CD14-positive monocyte (primary cell): Measurements from ENCODE around the gene POLR3A. TPM values are rescaled to one million over a fixed set of nuclear protein-coding genes. Genes with fewer than 3 reads are reported as not detected.

Experiments used
- DNase-seq, 3 donors: peaks; one replicate each; pipeline ENCODE4 v3.0.0-alpha.2; 2011 to 2022
- H2AFZ ChIP-seq: 2 replicates; pipeline ENCODE4 v1.6.0; 2012; ENCODE audit warnings: mild to moderate bottlenecking, low read depth, low read length, inconsistent platforms; ENCODE audit not compliant: insufficient read depth, poor library complexity, severe bottlenecking
- H3K27ac ChIP-seq, 2 donors: 1 replicate in 1 of 2; 2 replicates in 1 of 2; pipeline ENCODE4 v1.5.1; 2012 to 2013; ENCODE audit warnings: low read length in 2 of 2, control low read depth in 1 of 2, inconsistent platforms in 1 of 2, low read depth in 1 of 2, mild to moderate bottlenecking in 1 of 2
- H3K27me3 ChIP-seq, 2 donors: one replicate each; pipeline versions ENCODE4 v1.6.0 to v1.6.1; 2011 to 2013; ENCODE audit warnings: low read length in 2 of 2; ENCODE audit not compliant: control insufficient read depth in 2 of 2, insufficient read depth in 2 of 2
- H3K36me3 ChIP-seq, 2 donors: replicated peaks in 1 of 2; 1 replicate in 1 of 2; 2 replicates in 1 of 2; pipeline versions ENCODE4 v1.5.1 to v1.6.1; 2012 to 2013; ENCODE audit warnings: low read length in 2 of 2, control low read depth in 1 of 2, inconsistent platforms in 1 of 2, mild to moderate bottlenecking in 1 of 2; ENCODE audit not compliant: insufficient read depth in 2 of 2, control insufficient read depth in 1 of 2
- H3K4me1 ChIP-seq, 2 donors: 1 replicate in 1 of 2; 2 replicates in 1 of 2; pipeline versions ENCODE4 v1.5.1 to v1.6.1; 2012 to 2013; ENCODE audit warnings: low read length in 2 of 2, control low read depth in 1 of 2, inconsistent platforms in 1 of 2, mild to moderate bottlenecking in 1 of 2, moderate library complexity in 1 of 2; ENCODE audit not compliant: insufficient read depth in 2 of 2, control insufficient read depth in 1 of 2
- H3K4me2 ChIP-seq: replicated peaks from 2 replicates; pipeline ENCODE3; 2012; ENCODE audit warnings: low read length, moderate library complexity, mild to moderate bottlenecking; ENCODE audit not compliant: poor library complexity, severe bottlenecking; ENCODE audit errors: extremely low read depth
- H3K4me3 ChIP-seq, 3 experiments: fragments of 200-600 bp in 1 of 3; sonication (generic) in 1 of 3; replicated peaks in 1 of 3; 1 replicate in 2 of 3; 2 replicates in 1 of 3; pipeline ENCODE4 v1.5.1; 2011 to 2013; ENCODE audit warnings: low read length in 3 of 3, mild to moderate bottlenecking in 3 of 3, control low read depth in 2 of 3, low read depth in 2 of 3, inconsistent platforms in 1 of 3, moderate library complexity in 1 of 3
- H3K79me2 ChIP-seq: 2 replicates; pipeline ENCODE4 v1.6.0; 2012; ENCODE audit warnings: mild to moderate bottlenecking, control low read depth, inconsistent platforms, low read length, moderate library complexity; ENCODE audit not compliant: insufficient read depth
- H3K9ac ChIP-seq: 2 replicates; pipeline ENCODE4 v1.6.0; 2017; ENCODE audit warnings: low read length, mild to moderate bottlenecking; ENCODE audit not compliant: insufficient read depth, poor library complexity, severe bottlenecking
- H3K9me3 ChIP-seq, 2 donors: replicated peaks in 1 of 2; 1 replicate in 1 of 2; 2 replicates in 1 of 2; pipeline versions ENCODE4 v1.5.1 to v1.6.1; 2012 to 2013; ENCODE audit warnings: low read length in 2 of 2, control low read depth in 1 of 2; ENCODE audit not compliant: control insufficient read depth in 1 of 2, insufficient read depth in 1 of 2
- H4K20me1 ChIP-seq: 2 replicates; pipeline ENCODE4 v1.6.0; 2012; ENCODE audit warnings: mild to moderate bottlenecking, low read length, control low read depth, moderate library complexity; ENCODE audit not compliant: insufficient read depth
- H3K27ac Mint-ChIP-seq, 7 donors: one replicate each; pipeline ENCODE4 v1.8.0; 2020; ENCODE audit warnings: mild to moderate bottlenecking in 7 of 7, mixed read lengths in 7 of 7, moderate library complexity in 6 of 7, inconsistent platforms in 2 of 7
- H3K27me3 Mint-ChIP-seq, 3 donors: one replicate each; pipeline ENCODE4 v1.8.0; 2021 to 2022; ENCODE audit warnings: low read depth in 3 of 3, mild to moderate bottlenecking in 3 of 3, mixed read lengths in 3 of 3, moderate library complexity in 3 of 3, inconsistent platforms in 1 of 3
- H3K36me3 Mint-ChIP-seq, 2 donors: one replicate each; pipeline ENCODE4 v1.8.0; 2020; ENCODE audit warnings: mixed read lengths in 2 of 2, inconsistent platforms in 1 of 2, mild to moderate bottlenecking in 1 of 2
- H3K4me1 Mint-ChIP-seq: one replicate; pipeline ENCODE4 v1.8.0; 2020; ENCODE audit warnings: mild to moderate bottlenecking, mixed read lengths
- H3K4me3 Mint-ChIP-seq, 2 donors: one replicate each; pipeline ENCODE4 v1.8.0; 2020; ENCODE audit warnings: mild to moderate bottlenecking in 2 of 2, mixed read lengths in 2 of 2, moderate library complexity in 1 of 2
- H3K9me3 Mint-ChIP-seq, 7 donors: one replicate each; pipeline ENCODE4 v1.8.0; 2020 to 2022; ENCODE audit warnings: mixed read lengths in 7 of 7, mild to moderate bottlenecking in 6 of 7, moderate library complexity in 6 of 7, inconsistent platforms in 2 of 7
- WGBS: methylation state at CpG from one replicate; pipeline ENCODE4 v1.1.5; 2013; ENCODE audit warnings: missing lambda C conversion rate; ENCODE audit not compliant: insufficient coverage; 5-methylcytosine and 5-hydroxymethylcytosine counted together
- intact Hi-C, 2 donors: fragments of 100-400 bp; cut with micrococcal nuclease; formaldehyde crosslinking; loops; one replicate each; pipeline versions ENCODE4 v1.15.0 to v1.15.1; 2023
- polyA plus RNA-seq, 3 donors: library from polyadenylated mRNA; depleted of rRNA in 1 of 3; unstranded in 2 of 3; stranded (reverse) in 1 of 3; fragments of 300-500 nt in 2 of 3; fragments of >200 nt in 1 of 3; fragmentation: Illumina TruSeq in 2 of 3; gene quantifications; 1 replicate in 2 of 3; 2 replicates in 1 of 3; pipeline ENCODE4 v1.2.3, GENCODE V29; 2012 to 2021
- TF ChIP-seq, protein P1 (sequence below): fragments of 200-600 bp; IDR thresholded peaks from one replicate; pipeline ENCODE4 v1.8.0; 2022; ENCODE audit warnings: antibody characterized with exemption, mild to moderate bottlenecking

Gene POLR3A
- polyA plus RNA-seq, 3 donors: 2.7 to 5.2 (median 4.7) TPM

DNA sequence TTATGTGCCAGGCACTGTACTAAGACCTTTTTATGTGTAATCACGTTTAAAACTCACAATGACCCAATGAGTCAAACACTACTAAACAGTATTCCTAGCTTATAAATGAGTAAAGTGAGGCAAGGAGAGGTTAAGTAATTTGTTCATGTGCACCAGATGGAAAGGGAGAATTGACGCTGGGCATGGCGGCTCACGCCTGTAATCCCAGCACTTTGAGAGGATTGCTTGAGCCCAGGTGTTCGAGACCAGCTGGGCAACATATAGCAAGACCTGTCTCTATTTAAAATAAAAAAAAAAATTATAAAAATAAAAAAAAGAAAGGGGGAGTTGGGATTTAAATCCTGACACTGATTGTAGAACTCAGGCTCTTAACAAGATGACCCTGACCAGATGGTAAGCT, 56.0 kb downstream of the POLR3A start:
- H3K4me3 Mint-ChIP-seq: no peak overlapping the region
- Histone ChIP-seq H3K4me3 (no peak overlapping the region), H3K27me3 (no peaks in the 10 kb centered on the region), H3K36me3 (peaks cover 29 to 45% of the 10 kb centered on the region in 2 donors), H3K9ac (no peak overlapping the region), H2AFZ (no peak overlapping the region), H3K79me2 (no peaks in the 10 kb centered on the region), H3K9me3 (no peaks in the 10 kb centered on the region), H3K4me2 (no peak overlapping the region), H3K4me1 (no peaks in the 10 kb centered on the region), H3K27ac (no peak overlapping the region), H4K20me1 (no peaks in the 10 kb centered on the region)
- intact Hi-C loops: no loop called here
- H3K27me3 Mint-ChIP-seq: peaks cover 0 to 1% (median 0%) of the 10 kb centered on the region in 3 donors
- H3K4me1 Mint-ChIP-seq: peaks cover 4% of the 10 kb centered on the region
- WGBS: no CpG with 5 or more reads among the region's 5 CpGs
- no peak for DNase-seq
- TF ChIP-seq, protein P1, sequence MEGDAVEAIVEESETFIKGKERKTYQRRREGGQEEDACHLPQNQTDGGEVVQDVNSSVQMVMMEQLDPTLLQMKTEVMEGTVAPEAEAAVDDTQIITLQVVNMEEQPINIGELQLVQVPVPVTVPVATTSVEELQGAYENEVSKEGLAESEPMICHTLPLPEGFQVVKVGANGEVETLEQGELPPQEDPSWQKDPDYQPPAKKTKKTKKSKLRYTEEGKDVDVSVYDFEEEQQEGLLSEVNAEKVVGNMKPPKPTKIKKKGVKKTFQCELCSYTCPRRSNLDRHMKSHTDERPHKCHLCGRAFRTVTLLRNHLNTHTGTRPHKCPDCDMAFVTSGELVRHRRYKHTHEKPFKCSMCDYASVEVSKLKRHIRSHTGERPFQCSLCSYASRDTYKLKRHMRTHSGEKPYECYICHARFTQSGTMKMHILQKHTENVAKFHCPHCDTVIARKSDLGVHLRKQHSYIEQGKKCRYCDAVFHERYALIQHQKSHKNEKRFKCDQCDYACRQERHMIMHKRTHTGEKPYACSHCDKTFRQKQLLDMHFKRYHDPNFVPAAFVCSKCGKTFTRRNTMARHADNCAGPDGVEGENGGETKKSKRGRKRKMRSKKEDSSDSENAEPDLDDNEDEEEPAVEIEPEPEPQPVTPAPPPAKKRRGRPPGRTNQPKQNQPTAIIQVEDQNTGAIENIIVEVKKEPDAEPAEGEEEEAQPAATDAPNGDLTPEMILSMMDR: no peak
- H3K36me3 Mint-ChIP-seq: peaks cover 40% of the 10 kb centered on the region in 2 donors
- no peaks in the 10 kb centered on the region for H3K9me3 Mint-ChIP-seq
- H3K27ac Mint-ChIP-seq: no peak overlapping the region

DNA sequence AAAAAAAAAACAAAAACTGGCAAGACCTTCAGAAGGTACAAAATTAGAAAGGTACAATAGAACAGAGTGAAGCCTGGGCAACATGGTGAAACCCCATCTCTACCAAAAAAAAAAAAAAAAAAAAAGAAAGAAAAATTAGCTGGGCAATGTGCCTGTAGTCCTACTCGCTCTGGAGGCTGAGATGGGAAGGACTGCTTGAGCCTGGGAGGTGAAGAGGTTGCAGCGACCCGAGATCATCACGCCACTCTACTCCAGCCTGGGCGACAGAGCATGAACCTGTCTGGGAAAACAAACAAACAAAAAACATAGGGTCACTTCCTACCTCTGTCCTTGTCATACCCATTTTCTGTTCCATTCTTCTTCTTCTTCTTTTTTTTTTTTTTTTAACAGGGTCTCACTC, 57.2 kb downstream of the POLR3A start:
- Mint-ChIP-seq H3K9me3 (no peaks in the 10 kb centered on the region), H3K27me3 (peaks cover 0 to 1% (median 0%) of the 10 kb centered on the region in 3 donors)
- no peak overlapping the region for H3K4me2 ChIP-seq

More for the DNA sequence above, 57.2 kb downstream of the POLR3A start:
- H3K36me3 ChIP-seq: peaks cover 18 to 34% of the 10 kb centered on the region in 2 donors
- WGBS: no CpG with 5 or more reads among the region's 5 CpGs
- no peak for DNase-seq
- H3K4me1 ChIP-seq: no peaks in the 10 kb centered on the region
- TF ChIP-seq, protein P1: no peak
- no peak overlapping the region for H2AFZ ChIP-seq
- no peak overlapping the region for H3K27ac ChIP-seq
- no peaks in the 10 kb centered on the region for H3K27me3 ChIP-seq
- Mint-ChIP-seq H3K4me1 (peaks cover 4% of the 10 kb centered on the region), H3K27ac (no peak overlapping the region), H3K4me3 (no peak overlapping the region), H3K36me3 (peaks cover 29% of the 10 kb centered on the region in 2 donors)
- no peaks in the 10 kb centered on the region for H3K9me3 ChIP-seq
- H3K9ac ChIP-seq: no peak overlapping the region
- H3K4me3 ChIP-seq: no peak overlapping the region
- intact Hi-C loops: no loop called here
- H4K20me1 ChIP-seq: no peaks in the 10 kb centered on the region
- no peaks in the 10 kb centered on the region for H3K79me2 ChIP-seq
